ENCODE measurements around the gene LACRT.

Gene LACRT

GRCh38 chr12:54625598-54625997 lies 9.1 kb downstream of the LACRT start:
- in situ Hi-C loops (cut with HindIII; ENCODE audit: low sequenced_read_pairs), result no loop called here
- no peak overlapping the region for H3K4me3 ChIP-seq (ENCODE audit: low read depth, low read length)
- TF ChIP-seq CTCF (IDR thresholded peaks at IDR 0.05; ENCODE audit: low read depth, low read length, missing control alignments), result no peak
- DNase-seq (ENCODE audit: low read depth), result no peak

GRCh38 chr12:54624315-54625279 lies 10.1 kb downstream of the LACRT start:
- no peak for TF ChIP-seq CTCF (IDR thresholded peaks at IDR 0.05; ENCODE audit: low read depth, low read length, missing control alignments)

GRCh38 chr12:54622463-54623183 lies 12.1 kb downstream of the LACRT start:
- in situ Hi-C loops (cut with HindIII; ENCODE audit: low sequenced_read_pairs), result no loop called here
- H3K4me3 ChIP-seq (ENCODE audit: low read depth, low read length), result no peak overlapping the region
- DNase-seq (ENCODE audit: low read depth), result no peak
- no peak for TF ChIP-seq CTCF (IDR thresholded peaks at IDR 0.05; ENCODE audit: low read depth, low read length, missing control alignments)

More at GRCh38 chr12:54624315-54625279, 10.1 kb downstream of the LACRT start:
- no peak for DNase-seq (ENCODE audit: low read depth)
- H3K4me3 ChIP-seq (ENCODE audit: low read depth, low read length), result no peak overlapping the region
- in situ Hi-C loops (cut with HindIII; ENCODE audit: low sequenced_read_pairs), result no loop called here

- in situ Hi-C loops (cut with HindIII; ENCODE audit: low sequenced_read_pairs), result no loop called here
- H3K4me3 ChIP-seq (ENCODE audit: low read depth, low read length), result no peak overlapping the region
- DNase-seq (ENCODE audit: low read depth), result no peak
- no peak for TF ChIP-seq CTCF (IDR thresholded peaks at IDR 0.05; ENCODE audit: low read depth, low read length, missing control alignments)
Observed at GRCh38 chr12:54616933-54617680, 17.6 kb downstream of the LACRT start.

- no peak for TF ChIP-seq CTCF (IDR thresholded peaks at IDR 0.05; ENCODE audit: low read depth, low read length, missing control alignments)
- no peak overlapping the region for H3K4me3 ChIP-seq (ENCODE audit: low read depth, low read length)
- no peak for DNase-seq (ENCODE audit: low read depth)
- in situ Hi-C loops (cut with HindIII; ENCODE audit: low sequenced_read_pairs), result no loop called here
Observed at GRCh38 chr12:54612225-54612750, 22.4 kb downstream of the LACRT start.

GRCh38 chr12:54611715-54612149 lies 23.0 kb downstream of the LACRT start:
- H3K4me3 ChIP-seq (ENCODE audit: low read depth, low read length), result no peak overlapping the region
- in situ Hi-C loops (cut with HindIII; ENCODE audit: low sequenced_read_pairs), result no loop called here
- DNase-seq (ENCODE audit: low read depth), result no peak
- TF ChIP-seq CTCF (IDR thresholded peaks at IDR 0.05; ENCODE audit: low read depth, low read length, missing control alignments), result no peak
